GM18951 (cell line): ENCODE data around the gene ANKEF1.

Source experiments
- POLR2A ChIP-seq: IDR thresholded peaks from 4 replicates; pipeline ENCODE4 v1.6.1; 2011; ENCODE audit warnings: mild to moderate bottlenecking; ENCODE audit not compliant: insufficient read length, insufficient read depth; ENCODE audit errors: extremely low read depth
- in situ Hi-C: fragments of 300-500 bp; cut with MboI; formaldehyde crosslinking; loops from one replicate; pipeline ENCODE4 v1.12.0; 2022; ENCODE audit warnings: low sequenced_read_pairs, mixed read lengths, inconsistent platforms; ENCODE audit not compliant: unreplicated experiment

The ANKEF1 gene

GRCh38 chr20:10080574-10080973 is 45.8 kb downstream of the ANKEF1 start:
- in situ Hi-C loops, result no loop called here
- TF ChIP-seq POLR2A, result no peak

GRCh38 chr20:10089871-10090587 is 55.2 kb downstream of the ANKEF1 start:
- in situ Hi-C loops, result loop anchor here (10.0 kb wide), 1 partner anchor 475 kb away; no protein-coding TSS in a partner anchor
- TF ChIP-seq POLR2A, result no peak

- in situ Hi-C loops, result loop anchor here (10.0 kb wide), 1 partner anchor 476 kb away; no protein-coding TSS in a partner anchor
Measured at GRCh38 chr20:10090588-10091166, 55.9 kb downstream of the ANKEF1 start.

GRCh38 chr20:10093087-10093591 is 58.4 kb downstream of the ANKEF1 start:
- in situ Hi-C loops, result loop anchor here (10.0 kb wide), 1 partner anchor 478 kb away; no protein-coding TSS in a partner anchor
- TF ChIP-seq POLR2A, result no peak

More at GRCh38 chr20:10090588-10091166, 55.9 kb downstream of the ANKEF1 start:
- TF ChIP-seq POLR2A, result no peak

- in situ Hi-C loops, result loop anchor here (10.0 kb wide), 1 partner anchor 480 kb away; no protein-coding TSS in a partner anchor
- TF ChIP-seq POLR2A, result no peak
Measured at GRCh38 chr20:10094566-10095173, 59.9 kb downstream of the ANKEF1 start.

- TF ChIP-seq POLR2A, result no peak
- in situ Hi-C loops, result loop anchor here (10.0 kb wide), 1 partner anchor 482 kb away; no protein-coding TSS in a partner anchor
Measured at GRCh38 chr20:10096790-10097189, 62.0 kb downstream of the ANKEF1 start.

- in situ Hi-C loops, result no loop called here
- no peak for TF ChIP-seq POLR2A
Measured at GRCh38 chr20:10105046-10105445, 70.3 kb downstream of the ANKEF1 start.
